HG03280 (cell line): Measurements from ENCODE around the gene ZNF862.

ENCODE experiments used
- ATAC-seq: cut with Tn5 transposase; IDR thresholded peaks from one replicate; pipeline ENCODE4 v1.9.1; 2021; ENCODE audit warnings: mild to moderate bottlenecking, moderate library complexity; ENCODE audit not compliant: unreplicated experiment

ZNF862 gene

GRCh38 chr7:149864751-149865150, 26.6 kb downstream of the ZNF862 start:
- ATAC-seq, result no peak

- ATAC-seq, result no peak
Measured at GRCh38 chr7:149865437-149865836, 27.3 kb downstream of the ZNF862 start.

DNA sequence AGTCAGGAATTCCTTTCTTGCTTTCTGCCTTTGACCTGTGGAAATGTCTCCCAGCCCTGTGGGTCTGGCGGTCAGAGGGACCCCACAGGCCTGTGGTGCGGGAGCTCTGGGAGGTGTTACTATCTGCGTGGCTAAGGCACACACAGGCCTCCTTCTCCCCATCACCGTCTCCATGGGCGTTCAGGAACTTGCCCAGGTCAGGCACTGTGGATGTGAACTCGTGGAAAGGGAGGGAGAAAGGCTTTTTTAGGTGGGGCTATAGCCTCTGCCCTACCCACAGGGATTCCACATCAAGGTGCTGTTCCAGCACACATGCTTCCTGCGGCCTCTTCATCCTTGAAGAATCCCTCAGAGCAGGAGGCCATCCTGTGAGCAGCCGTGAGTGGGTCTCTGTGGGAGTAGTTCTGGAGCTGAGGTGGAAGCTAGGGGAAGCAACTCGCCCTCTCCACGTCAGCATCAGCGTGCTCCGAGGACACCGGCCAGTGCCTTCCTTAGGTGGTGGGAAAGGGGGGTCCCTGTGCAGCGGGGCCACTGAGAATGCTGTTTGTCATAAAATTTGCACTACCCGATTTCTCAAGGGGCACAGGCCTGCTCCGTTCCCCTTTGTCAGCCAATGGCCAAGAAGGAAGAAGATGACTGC, 28.1 kb downstream of the ZNF862 start:
- ATAC-seq, result no peak

GRCh38 chr7:149866779-149867447, 28.7 kb downstream of the ZNF862 start:
- no peak for ATAC-seq

GRCh38 chr7:149867762-149868622, 29.8 kb downstream of the ZNF862 start:
- no peak for ATAC-seq

GRCh38 chr7:149868623-149869290, 30.6 kb downstream of the ZNF862 start:
- ATAC-seq, result no peak

DNA sequence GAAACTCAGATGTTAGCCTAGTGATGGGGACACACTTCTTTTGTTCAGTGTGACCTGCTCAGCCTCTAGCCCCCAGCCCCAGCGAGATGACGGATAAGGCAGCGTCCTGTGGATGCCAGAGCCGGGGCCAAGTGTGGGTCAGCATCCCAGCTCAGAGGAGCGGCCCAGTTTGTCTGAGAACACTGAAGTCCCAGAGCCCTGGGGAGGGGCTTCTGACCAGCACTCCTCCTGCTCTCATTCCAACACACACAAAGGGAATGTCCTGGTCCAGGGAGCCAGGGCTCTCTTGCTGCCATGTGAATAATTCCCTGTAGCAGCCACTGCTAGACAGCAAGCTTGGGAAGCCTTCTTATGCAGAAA, 31.1 kb downstream of the ZNF862 start:
- no peak for ATAC-seq

DNA sequence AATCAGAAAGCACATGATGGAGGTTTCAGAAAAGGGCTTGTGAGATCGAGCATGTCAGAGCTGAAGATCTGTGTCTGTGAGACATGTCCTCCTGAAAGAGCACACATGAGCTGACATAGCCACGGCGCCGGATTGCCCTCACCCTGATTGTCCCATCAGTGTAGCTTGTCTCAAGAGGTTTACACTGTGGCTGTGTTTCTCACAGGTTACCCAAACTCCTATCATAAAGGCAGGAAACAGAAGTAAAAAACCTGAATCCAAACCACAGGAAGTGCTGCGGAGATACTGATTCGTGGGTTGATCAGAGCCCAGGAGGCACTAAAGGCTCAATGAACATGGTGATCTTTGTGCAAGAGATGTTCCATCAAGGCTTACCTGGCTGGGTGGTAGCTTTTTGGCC, 31.7 kb downstream of the ZNF862 start:
- ATAC-seq, result no peak

DNA sequence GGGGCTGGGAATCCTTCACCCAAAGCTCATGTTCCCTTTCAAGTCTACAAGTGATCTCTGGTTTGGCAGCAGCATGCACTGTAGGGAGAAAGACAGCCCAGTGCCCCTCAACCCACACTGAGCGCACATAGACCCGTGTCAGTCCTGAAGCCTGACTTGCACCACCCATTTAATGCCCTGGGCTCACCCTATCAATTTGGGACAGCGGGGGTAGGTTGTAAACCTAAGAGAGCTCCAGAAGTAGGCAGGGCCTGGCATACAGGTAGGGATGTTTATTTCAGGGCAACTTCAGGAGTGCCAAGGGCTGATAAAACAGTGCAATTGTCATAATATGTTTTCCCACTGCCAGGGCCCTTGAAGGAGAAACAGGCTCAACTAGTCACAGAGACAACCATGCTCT, 32.1 kb downstream of the ZNF862 start:
- no peak for ATAC-seq

- no peak for ATAC-seq
Measured at GRCh38 chr7:149870701-149871483, 32.7 kb downstream of the ZNF862 start.

- ATAC-seq, result no peak
Measured at GRCh38 chr7:149871576-149871975, 33.4 kb downstream of the ZNF862 start.

GRCh38 chr7:149872419-149873073, 34.4 kb downstream of the ZNF862 start:
- no peak for ATAC-seq

DNA sequence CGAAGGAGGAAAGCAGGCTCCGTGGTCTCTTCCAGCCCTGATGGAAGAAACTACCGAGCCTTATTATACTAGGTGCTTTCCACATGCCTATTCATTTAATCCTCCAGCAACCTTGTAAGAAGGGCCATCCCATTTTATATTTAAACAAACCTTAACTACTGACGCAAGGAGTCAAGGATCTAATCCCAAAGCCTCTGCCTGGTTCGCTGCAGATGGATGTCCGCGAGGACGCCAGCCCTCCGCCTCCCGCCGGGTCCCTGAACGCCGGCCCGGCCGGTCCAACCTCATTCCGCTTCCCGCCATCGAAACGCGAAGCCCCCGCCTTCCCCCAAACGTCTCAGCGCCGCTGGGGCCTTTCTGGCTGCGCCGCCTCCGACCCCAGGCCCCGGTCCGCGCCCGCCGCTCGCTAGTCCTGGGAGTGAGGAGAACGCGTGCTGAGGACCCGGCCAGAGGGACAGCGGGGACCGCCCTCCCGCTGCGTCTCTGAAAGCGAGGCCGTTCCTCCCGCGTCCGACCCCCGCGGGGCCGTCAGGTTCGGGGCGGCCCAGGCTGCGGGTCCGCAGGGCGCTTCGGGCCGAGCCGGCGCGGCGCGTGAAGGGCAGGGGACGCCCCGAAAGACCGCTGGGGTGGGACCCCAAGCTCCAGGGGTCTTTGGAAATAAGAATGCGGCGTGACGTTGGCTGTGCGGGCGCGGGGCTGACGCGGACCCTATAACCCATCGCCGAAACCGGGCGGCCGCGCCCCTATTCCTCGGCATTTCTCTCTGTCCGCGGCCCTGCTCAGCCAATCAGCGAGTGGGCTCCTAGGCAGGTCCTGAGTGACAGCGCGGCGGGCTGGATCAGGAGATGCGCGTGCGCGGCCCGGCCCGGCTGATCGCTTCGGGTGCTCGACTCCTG, 35.1 kb downstream of the ZNF862 start, which contains the start of gene ATP6V0E2:
ATP6V0E2 (plus strand) TSS at position 896 of the 896 bp plus-strand sequence. CDS start 97 bp downstream, outside the sequence.
- ATAC-seq, result peak; percentile 93

DNA sequence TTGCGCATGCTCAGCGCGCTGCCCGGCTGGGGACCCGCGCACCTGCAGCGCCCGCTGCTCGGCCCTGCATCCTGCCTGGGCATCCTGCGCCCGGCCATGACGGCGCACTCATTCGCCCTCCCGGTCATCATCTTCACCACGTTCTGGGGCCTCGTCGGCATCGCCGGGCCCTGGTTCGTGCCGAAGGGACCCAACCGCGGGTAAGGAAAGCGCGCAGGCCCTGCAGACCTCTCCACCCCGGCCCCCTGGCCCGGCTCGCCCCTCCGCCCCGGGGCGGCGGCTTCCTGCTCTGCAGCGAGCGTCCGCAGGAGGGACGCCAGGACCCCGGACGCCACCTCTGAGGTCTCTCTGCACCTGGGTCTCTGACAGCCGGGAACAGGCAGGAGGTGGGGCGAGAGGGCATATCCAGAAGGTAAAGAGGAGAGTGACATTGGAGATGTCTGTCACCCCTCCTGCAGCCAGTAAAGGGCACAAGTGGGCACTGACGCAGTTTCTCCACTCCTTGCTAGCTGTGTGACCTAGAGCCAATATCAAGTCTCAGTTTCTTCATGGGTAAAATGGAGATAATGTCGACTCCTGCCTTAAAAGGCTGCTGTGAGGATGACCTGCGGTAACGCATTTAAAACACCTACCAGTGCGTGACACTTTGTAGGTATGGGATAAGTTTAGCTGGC, 35.9 kb downstream of the ZNF862 start:
- ATAC-seq, result peak; percentile 30

DNA sequence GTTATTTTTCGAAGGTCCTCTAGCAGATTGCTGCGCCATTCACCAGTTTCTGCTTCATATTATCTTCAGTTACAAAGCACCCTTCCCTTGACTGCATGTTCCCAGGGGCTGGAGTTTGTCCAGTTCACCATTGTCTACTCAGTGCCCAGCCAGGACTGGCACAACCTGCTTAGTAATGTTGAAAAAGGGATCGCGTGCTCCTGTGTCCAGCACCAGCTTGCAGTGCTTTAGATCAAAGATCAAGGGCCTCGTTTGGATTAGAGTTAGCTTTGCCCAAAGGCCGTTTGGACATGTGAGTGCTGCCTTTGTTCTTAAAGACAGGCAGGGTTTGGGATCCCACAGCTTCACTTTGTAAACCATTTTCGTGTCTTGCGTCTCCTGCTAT, 36.5 kb downstream of the ZNF862 start:
- no peak for ATAC-seq

DNA sequence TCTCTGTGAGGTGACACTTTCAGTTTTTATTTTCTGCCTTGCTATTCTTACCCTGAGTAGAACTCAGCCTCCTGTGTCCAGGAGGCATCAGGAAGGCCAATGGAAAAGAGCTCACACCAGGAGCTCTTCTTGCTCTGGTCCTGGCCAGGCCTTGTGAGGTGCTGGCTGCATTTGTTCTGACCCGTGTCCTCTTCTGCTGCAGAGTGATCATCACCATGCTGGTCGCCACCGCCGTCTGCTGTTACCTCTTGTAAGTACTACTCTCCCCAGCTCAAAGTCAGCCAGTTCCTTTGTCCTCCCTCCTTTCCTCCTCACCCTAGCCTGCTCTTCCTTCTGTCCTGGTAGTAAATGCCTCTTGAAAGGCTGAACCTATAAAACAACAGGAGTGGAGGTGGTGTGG, 37.2 kb downstream of the ZNF862 start:
- ATAC-seq, result no peak

GRCh38 chr7:149877890-149878522, 39.8 kb downstream of the ZNF862 start:
- no peak for ATAC-seq

- ATAC-seq, result no peak
Measured at GRCh38 chr7:149878523-149878921, 40.3 kb downstream of the ZNF862 start.
